HepG2 (cell line): ENCODE data around the gene PIK3R4. TPM values are rescaled to one million over a fixed set of nuclear protein-coding genes. Genes with fewer than 3 reads are reported as not detected.

Source experiments
- ATAC-seq: fragments of 200-7000 bp; cut with Tn5 transposase; 3 replicates; pipeline ENCODE4 v1.9.1; 2020; ENCODE audit warnings: mild to moderate bottlenecking, moderate library complexity
- BruUV-seq: library from RNA; stranded (reverse); fragments of 400-500 nt; replicated peaks from 2 replicates; lab custom pipeline; 2021; lab: Mats Ljungman, UMichigan
- CTCF ChIA-PET: fragments of 300-600 bp; formaldehyde crosslinking; extraction: SDS; loops from one replicate; lab custom pipeline; 2021; ENCODE audit warnings: low total read pairs, inconsistent platforms, low intra/inter-chr PET ratio; lab: Yijun Ruan, JAX
- POLR2A ChIA-PET: fragments of 350-600 bp; sonication (Branson Sonifier 250); formaldehyde crosslinking; loops from one replicate; lab custom pipeline; 2020; ENCODE audit warnings: antibody characterized with exemption, inconsistent platforms; lab: Yijun Ruan, JAX
- DNase-seq: peaks from one replicate; pipeline ENCODE4 v3.0.0-alpha.2; 2015; ENCODE audit warnings: low spot score
- FAIRE-seq: peaks from 3 replicates; lab custom pipeline; 2011; peaks lifted over from hg19 to GRCh38; lab: Jason Lieb, UNC
- H2AFZ ChIP-seq: one replicate; pipeline ENCODE4 v1.6.1; 2011; ENCODE audit warnings: low read length, inconsistent platforms
- H3K27ac ChIP-seq: fragments of 300-600 bp; 3 replicates; pipeline ENCODE4 v1.8.0; 2011; ENCODE audit warnings: mixed run types, mild to moderate bottlenecking, mixed read lengths, low read length, inconsistent platforms; ENCODE audit not compliant: insufficient read depth; ENCODE audit errors: extremely low read length
- H3K27me3 ChIP-seq, 2 experiments: fragments of 200-600 bp in 1 of 2; 2 replicates in 1 of 2; 3 replicates in 1 of 2; pipeline versions ENCODE4 v1.6.0 to v1.8.0; 2011; ENCODE audit warnings: low read length in 2 of 2, mild to moderate bottlenecking in 2 of 2, moderate library complexity in 2 of 2, inconsistent platforms in 1 of 2; ENCODE audit not compliant: insufficient read depth in 2 of 2, control insufficient read depth in 1 of 2
- H3K36me3 ChIP-seq, 2 experiments: fragments of 200-600 bp in 1 of 2; replicated peaks in 1 of 2; 2 replicates in 1 of 2; 3 replicates in 1 of 2; pipeline versions ENCODE4 v1.5.1 to v1.8.0; 2011; ENCODE audit warnings: low read length in 2 of 2, inconsistent platforms in 1 of 2; ENCODE audit not compliant: insufficient read depth in 2 of 2, control insufficient read depth in 1 of 2
- H3K4me1 ChIP-seq: 2 replicates; pipeline ENCODE4 v1.5.1; 2012; ENCODE audit warnings: low read length, inconsistent platforms; ENCODE audit not compliant: insufficient read depth
- H3K4me2 ChIP-seq: 2 replicates; pipeline ENCODE4 v1.6.0; 2011; ENCODE audit warnings: low read depth, low read length, inconsistent platforms
- H3K4me3 ChIP-seq, 3 experiments: fragments of 200-600 bp in 1 of 3; sonication (generic), shearing (Covaris generic) in 1 of 3; replicated peaks in 1 of 3; 2 replicates each; pipeline ENCODE4 v1.5.1; 2011 to 2016; ENCODE audit warnings: low read length in 3 of 3, inconsistent platforms in 2 of 3, low read depth in 2 of 3, mild to moderate bottlenecking in 2 of 3, control low read depth in 1 of 3, mixed read lengths in 1 of 3; ENCODE audit not compliant: insufficient read depth in 1 of 3
- H3K79me2 ChIP-seq: one replicate; pipeline ENCODE4 v1.6.1; 2011; ENCODE audit warnings: low read length, inconsistent platforms; ENCODE audit not compliant: insufficient read depth
- H3K9ac ChIP-seq: 2 replicates; pipeline ENCODE4 v1.6.0; 2011; ENCODE audit warnings: mild to moderate bottlenecking, low read depth, low read length, inconsistent platforms; ENCODE audit not compliant: insufficient read depth
- H3K9me3 ChIP-seq: 2 replicates; pipeline ENCODE4 v1.5.1; 2012; ENCODE audit warnings: mild to moderate bottlenecking, low read length
- H4K20me1 ChIP-seq: 2 replicates; pipeline ENCODE4 v1.6.0; 2011; ENCODE audit warnings: inconsistent platforms, mild to moderate bottlenecking, low read length, moderate library complexity; ENCODE audit not compliant: insufficient read depth
- E2F5 ChIP-seq: sonication (generic); formaldehyde crosslinking; conservative IDR thresholded peaks from 2 replicates; pipeline ENCODE4 v1.4.0; 2020; ENCODE audit warnings: missing genetic modification reagents
- HMGXB4 ChIP-seq, 2 experiments: sonication (generic) in 1 of 2; formaldehyde crosslinking in 1 of 2; IDR thresholded peaks; 2 replicates each; pipeline versions ENCODE4 v1.4.0 to v1.6.1; 2018 to 2020; ENCODE audit warnings: missing genetic modification reagents in 2 of 2, borderline replicate concordance in 1 of 2, low read depth in 1 of 2, mild to moderate bottlenecking in 1 of 2, missing biosample characterization in 1 of 2
- HOXA5 ChIP-seq: sonication (generic); formaldehyde crosslinking; IDR thresholded peaks from 2 replicates; pipeline ENCODE4 v1.4.0; 2020; ENCODE audit warnings: missing genetic modification reagents
- JUN ChIP-seq: sonication (generic); formaldehyde crosslinking; IDR thresholded peaks from 2 replicates; pipeline ENCODE4 v1.4.0; 2020; ENCODE audit warnings: mild to moderate bottlenecking, missing genetic modification reagents
- KAT7 ChIP-seq: IDR thresholded peaks from 2 replicates; pipeline ENCODE4 v1.6.1; 2018; ENCODE audit warnings: borderline replicate concordance, missing compliant biosample characterization
- SAP130 ChIP-seq: IDR thresholded peaks from 2 replicates; pipeline ENCODE4 v1.6.1; 2016; ENCODE audit warnings: low read depth
- SRSF1 ChIP-seq: fragments of 200-400 bp; formaldehyde crosslinking; optimal IDR thresholded peaks from 2 replicates; pipeline ENCODE3; 2017; ENCODE audit warnings: mild to moderate bottlenecking, low read depth, low read length, moderate library complexity
- TERF1 ChIP-seq: sonication (generic); formaldehyde crosslinking; IDR thresholded peaks from 2 replicates; pipeline ENCODE4 v1.8.0; 2022; ENCODE audit warnings: mild to moderate bottlenecking, missing genetic modification reagents, moderate library complexity
- ZBTB46 ChIP-seq: sonication (generic); formaldehyde crosslinking; IDR thresholded peaks from 2 replicates; pipeline ENCODE4 v1.4.0; 2020; ENCODE audit warnings: mild to moderate bottlenecking, missing genetic modification reagents, borderline replicate concordance
- ZFP41 ChIP-seq: sonication (generic); formaldehyde crosslinking; IDR thresholded peaks from 2 replicates; pipeline ENCODE4 v1.4.0; 2020; ENCODE audit warnings: mild to moderate bottlenecking, missing genetic modification reagents, borderline replicate concordance
- ZNF10 ChIP-seq: sonication (generic); formaldehyde crosslinking; IDR thresholded peaks from 2 replicates; pipeline ENCODE4 v1.4.0; 2020; ENCODE audit warnings: mild to moderate bottlenecking, low read depth, missing genetic modification reagents, borderline replicate concordance
- ZNF18 ChIP-seq: sonication (generic); formaldehyde crosslinking; IDR thresholded peaks from 2 replicates; pipeline ENCODE4 v1.8.0; 2022; ENCODE audit warnings: mild to moderate bottlenecking, missing genetic modification reagents; ENCODE audit not compliant: insufficient replicate concordance
- ZNF234 ChIP-seq: sonication (generic); formaldehyde crosslinking; conservative IDR thresholded peaks from 2 replicates; pipeline ENCODE4 v1.5.1; 2020; ENCODE audit warnings: mild to moderate bottlenecking, missing genetic modification reagents
- ZNF441 ChIP-seq: sonication (generic); formaldehyde crosslinking; IDR thresholded peaks from 2 replicates; pipeline ENCODE4 v1.7.0; 2021; ENCODE audit warnings: missing genetic modification reagents, borderline replicate concordance
- ZNF605 ChIP-seq: sonication (generic); formaldehyde crosslinking; IDR thresholded peaks from 2 replicates; pipeline ENCODE4 v1.8.0; 2022; ENCODE audit warnings: mild to moderate bottlenecking, missing genetic modification reagents
- WGBS: methylation state at CpG from one replicate; pipeline ENCODE4 v1.1.6; 2017; ENCODE audit warnings: low lambda C conversion rate; 5-methylcytosine and 5-hydroxymethylcytosine counted together
- in situ Hi-C: cut with HindIII; loops from 2 replicates; pipeline ENCODE4 v1.10.0; 2017; ENCODE audit warnings: low pct_unique_long_range_greater_than_20kb; ENCODE audit not compliant: extremely low pct_ligation_motif_present
- intact Hi-C: fragments of 100-400 bp; cut with micrococcal nuclease; formaldehyde crosslinking; loops from one replicate; pipeline ENCODE4 v1.10.0; 2022; ENCODE audit not compliant: unreplicated experiment
- polyA plus RNA-seq, 8 experiments: library from polyadenylated mRNA; depleted of rRNA in 3 of 8; stranded (reverse) in 7 of 8; unstranded in 1 of 8; fragments of >200 nt; fragmentation: Illumina TruSeq in 4 of 8; extraction: Trizol in 4 of 8; gene quantifications; 2 replicates each; pipeline versions ENCODE4 v1.2.1 to v1.2.3, GENCODE V29; 2011 to 2016; ENCODE audit warnings: low read depth in 4 of 8, missing spikeins in 1 of 8, mixed read lengths in 1 of 8; ENCODE audit not compliant: insufficient read depth in 1 of 8
- total RNA-seq, 5 experiments: library from RNA; depleted of rRNA; stranded (reverse); fragments of >200 nt; fragmentation: Illumina TruSeq; extraction: Trizol; gene quantifications; 2 replicates each; pipeline ENCODE4 v1.2.3, GENCODE V29; 2016; ENCODE audit warnings: low read depth in 1 of 5

Gene PIK3R4
- total and polyA plus RNA-seq, 2 of the 13 experiments (the other 11 are each of a cell fraction or from before 2014, with no cell fraction given) = 22.4 to 26.0 TPM

- FAIRE-seq (no peak), ATAC-seq (no peak), DNase-seq (no peak)
- Histone ChIP-seq H3K27me3 (no peaks in the 10 kb centered on the region), H3K4me2 (no peak overlapping the region), H3K9ac (no peak overlapping the region), H3K9me3 (no peaks in the 10 kb centered on the region), H3K27ac (no peak overlapping the region), H3K79me2 (no peaks in the 10 kb centered on the region), H3K4me3 (no peak overlapping the region), H3K36me3 (no peaks in the 10 kb centered on the region), H4K20me1 (no peaks in the 10 kb centered on the region), H2AFZ (no peak overlapping the region), H3K4me1 (no peaks in the 10 kb centered on the region)
- BruUV-seq = no TSS peak
- CTCF ChIA-PET = no interaction called here
- TF ChIP-seq SAP130 (CRISPR knock-in tag) (no peak), ZBTB46 (CRISPR knock-in tag) (no peak), TERF1 (no peak), HOXA5 (CRISPR knock-in tag) (no peak), ZNF10 (CRISPR knock-in tag) (no peak), KAT7 (no peak), ZFP41 (CRISPR knock-in tag) (no peak), ZNF441 (no peak), HMGXB4 (CRISPR knock-in tag; IDR thresholded peaks at IDR 0.05; ENCODE audit: borderline replicate concordance in 1 of 2, low read depth in 1 of 2) (no peak), ZNF18 (no peak), ZNF234 (CRISPR knock-in tag) (no peak), SRSF1 (no peak), JUN (CRISPR knock-in tag) (no peak), E2F5 (CRISPR knock-in tag) (no peak), ZNF605 (CRISPR knock-in tag) (no peak)
- no CpG with 5 or more reads among the region's 5 CpGs for WGBS
- POLR2A ChIA-PET = no interaction called here
- in situ Hi-C loops (no loop called here), intact Hi-C loops (no loop called here)
Observed at GRCh38 chr3:130656627-130657026, 90.0 kb downstream of the PIK3R4 start.
